B cell (primary cell): ENCODE results near the gene AK4.

Source experiments
- EZH2 ChIP-seq: IDR thresholded peaks from 2 replicates; pipeline ENCODE4 v1.6.1; 2012; ENCODE audit warnings: borderline replicate concordance, low read depth, mild to moderate bottlenecking, moderate library complexity, low read length; ENCODE audit not compliant: insufficient read depth, poor library complexity, severe bottlenecking
- TF ChIP-seq, protein P1 (sequence below): fragments of 200-600 bp; IDR thresholded peaks from one replicate; pipeline ENCODE4 v1.8.0; 2022; ENCODE audit warnings: antibody characterized with exemption, mild to moderate bottlenecking

DNA sequence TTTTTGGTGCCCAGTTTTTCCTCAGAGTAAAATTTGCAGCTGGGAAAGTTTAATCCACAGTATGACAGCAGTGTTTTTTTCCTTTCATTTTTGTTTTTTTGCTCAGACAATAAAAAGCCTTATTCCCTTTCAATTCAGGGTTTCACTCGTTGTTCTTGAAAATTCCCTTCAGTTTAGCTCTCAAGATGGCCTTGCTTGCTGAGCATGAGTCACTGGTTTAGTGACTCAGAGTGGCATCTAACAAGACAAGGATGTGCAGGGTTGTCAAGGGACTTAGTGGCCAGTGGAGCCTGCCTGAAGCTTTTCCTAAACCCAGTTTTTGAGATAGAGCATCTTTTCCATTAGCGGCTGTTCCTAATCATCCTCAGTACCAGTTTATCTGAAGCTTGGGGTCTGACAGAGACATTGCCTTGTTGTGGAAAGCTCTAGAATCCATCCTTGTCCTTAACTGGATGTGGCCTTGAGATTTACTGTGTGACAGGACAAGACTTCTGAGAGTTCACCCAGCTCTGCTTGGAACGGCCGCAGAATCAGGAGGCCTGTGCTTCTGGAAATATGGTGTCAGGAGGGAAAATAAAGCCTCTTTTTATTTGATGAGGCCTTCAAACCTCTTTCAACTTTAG is 113.0 kb downstream of the AK4 start:
- no peak for TF ChIP-seq EZH2
- TF ChIP-seq, protein P1, sequence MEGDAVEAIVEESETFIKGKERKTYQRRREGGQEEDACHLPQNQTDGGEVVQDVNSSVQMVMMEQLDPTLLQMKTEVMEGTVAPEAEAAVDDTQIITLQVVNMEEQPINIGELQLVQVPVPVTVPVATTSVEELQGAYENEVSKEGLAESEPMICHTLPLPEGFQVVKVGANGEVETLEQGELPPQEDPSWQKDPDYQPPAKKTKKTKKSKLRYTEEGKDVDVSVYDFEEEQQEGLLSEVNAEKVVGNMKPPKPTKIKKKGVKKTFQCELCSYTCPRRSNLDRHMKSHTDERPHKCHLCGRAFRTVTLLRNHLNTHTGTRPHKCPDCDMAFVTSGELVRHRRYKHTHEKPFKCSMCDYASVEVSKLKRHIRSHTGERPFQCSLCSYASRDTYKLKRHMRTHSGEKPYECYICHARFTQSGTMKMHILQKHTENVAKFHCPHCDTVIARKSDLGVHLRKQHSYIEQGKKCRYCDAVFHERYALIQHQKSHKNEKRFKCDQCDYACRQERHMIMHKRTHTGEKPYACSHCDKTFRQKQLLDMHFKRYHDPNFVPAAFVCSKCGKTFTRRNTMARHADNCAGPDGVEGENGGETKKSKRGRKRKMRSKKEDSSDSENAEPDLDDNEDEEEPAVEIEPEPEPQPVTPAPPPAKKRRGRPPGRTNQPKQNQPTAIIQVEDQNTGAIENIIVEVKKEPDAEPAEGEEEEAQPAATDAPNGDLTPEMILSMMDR = no peak
